PC-3 (cell line): ENCODE measurements around the gene HSF4. TPM values are rescaled to one million over a fixed set of nuclear protein-coding genes. Genes with fewer than 3 reads are reported as not detected.

Experiments used
- ATAC-seq: fragments of 200-7000 bp; cut with Tn5 transposase; 2 replicates; pipeline ENCODE4 v1.9.1; 2020; ENCODE audit warnings: mild to moderate bottlenecking, moderate library complexity
- BruUV-seq: library from RNA; stranded (reverse); fragments of 400-500 nt; replicated peaks from 2 replicates; lab custom pipeline; 2021; lab: Mats Ljungman, UMichigan
- CTCF ChIA-PET: fragments of 300-600 bp; sonication (Branson Sonifier 250); formaldehyde crosslinking; loops from one replicate; lab custom pipeline; 2022; ENCODE audit warnings: antibody characterized with exemption; lab: Charles Lee
- POLR2A ChIA-PET: fragments of 300-600 bp; sonication (Branson Sonifier 250); formaldehyde crosslinking; loops from one replicate; lab custom pipeline; 2022; ENCODE audit warnings: antibody characterized with exemption; ENCODE audit not compliant: unreplicated experiment; lab: Charles Lee
- DNase-seq: peaks from one replicate; pipeline ENCODE4 v3.0.0-alpha.2; 2015
- H2AFZ ChIP-seq: fragments of 300-600 bp; sonication (generic); 2 replicates; pipeline ENCODE4 v1.6.0; 2016; ENCODE audit warnings: antibody characterized with exemption, low read length
- H3F3A ChIP-seq: fragments of 300-600 bp; sonication (generic); one replicate; pipeline ENCODE4 v1.6.0; 2017; ENCODE audit warnings: antibody characterized with exemption, low read length, control low read depth, mild to moderate bottlenecking; ENCODE audit not compliant: unreplicated experiment
- H3K27ac ChIP-seq: fragments of 300-600 bp; sonication (generic); 2 replicates; pipeline ENCODE4 v1.5.1; 2016; ENCODE audit warnings: mild to moderate bottlenecking, low read length
- H3K27me3 ChIP-seq: fragments of 300-600 bp; sonication (generic); 2 replicates; pipeline ENCODE4 v1.6.1; 2016; ENCODE audit warnings: low read length, mixed read lengths
- H3K36me3 ChIP-seq: fragments of 300-600 bp; sonication (generic); 2 replicates; pipeline ENCODE4 v1.6.1; 2016; ENCODE audit warnings: low read depth, mixed run types, low read length, mixed read lengths
- H3K4me1 ChIP-seq: fragments of 300-600 bp; sonication (generic); 2 replicates; pipeline ENCODE4 v1.5.1; 2016; ENCODE audit warnings: low read length; ENCODE audit not compliant: insufficient read depth
- H3K4me2 ChIP-seq: fragments of 300-600 bp; sonication (generic); 2 replicates; pipeline ENCODE4 v1.6.0; 2016; ENCODE audit warnings: low read length
- H3K4me3 ChIP-seq: fragments of 300-600 bp; sonication (generic); 2 replicates; pipeline ENCODE4 v1.5.1; 2016; ENCODE audit warnings: mild to moderate bottlenecking, low read length, mixed read lengths
- H3K79me2 ChIP-seq: fragments of 300-600 bp; sonication (generic); 2 replicates; pipeline ENCODE4 v1.6.1; 2017; ENCODE audit warnings: low read length, mixed read lengths
- H3K9ac ChIP-seq: fragments of 300-600 bp; sonication (generic); 2 replicates; pipeline ENCODE4 v1.6.0; 2016; ENCODE audit warnings: mild to moderate bottlenecking, low read length
- H3K9me2 ChIP-seq: fragments of 300-600 bp; sonication (generic); replicated peaks from 2 replicates; pipeline ENCODE4 v1.6.1; 2016; ENCODE audit warnings: mixed run types, low read length, mixed read lengths
- H3K9me3 ChIP-seq: fragments of 300-600 bp; sonication (generic); 2 replicates; pipeline ENCODE4 v1.6.1; 2016; ENCODE audit warnings: low read length, mixed read lengths
- H4K20me1 ChIP-seq: fragments of 300-600 bp; sonication (generic); 2 replicates; pipeline ENCODE4 v1.6.1; 2016; ENCODE audit warnings: low read length, mixed read lengths
- EZH2 ChIP-seq: fragments of 300-600 bp; sonication (generic); IDR thresholded peaks from one replicate; pipeline ENCODE4 v1.6.1; 2017; ENCODE audit warnings: antibody characterized with exemption, mild to moderate bottlenecking, low read length; ENCODE audit not compliant: unreplicated experiment
- EZH2phosphoT487 ChIP-seq: fragments of 300-600 bp; sonication (generic); IDR thresholded peaks from 2 replicates; pipeline ENCODE4 v1.6.1; 2018; ENCODE audit warnings: mild to moderate bottlenecking, antibody characterized with exemption, low read length, borderline replicate concordance
- intact Hi-C: fragments of 100-400 bp; cut with micrococcal nuclease; formaldehyde crosslinking; loops from 2 replicates; pipeline ENCODE4 v1.9.0; 2023
- total RNA-seq: library from RNA; depleted of rRNA; stranded (reverse); fragments of >200 nt; gene quantifications from 2 replicates; pipeline ENCODE4 v1.2.3, GENCODE V29; 2014
- TF ChIP-seq, protein P1 (sequence below): fragments of 300-600 bp; sonication (generic); conservative IDR thresholded peaks from 2 replicates; pipeline ENCODE4 v1.5.1; 2017; ENCODE audit warnings: antibody characterized with exemption, low read depth, mild to moderate bottlenecking, low read length

Gene HSF4
- total RNA-seq, 1 experiment from 2014 or later: 20.6 TPM

DNA sequence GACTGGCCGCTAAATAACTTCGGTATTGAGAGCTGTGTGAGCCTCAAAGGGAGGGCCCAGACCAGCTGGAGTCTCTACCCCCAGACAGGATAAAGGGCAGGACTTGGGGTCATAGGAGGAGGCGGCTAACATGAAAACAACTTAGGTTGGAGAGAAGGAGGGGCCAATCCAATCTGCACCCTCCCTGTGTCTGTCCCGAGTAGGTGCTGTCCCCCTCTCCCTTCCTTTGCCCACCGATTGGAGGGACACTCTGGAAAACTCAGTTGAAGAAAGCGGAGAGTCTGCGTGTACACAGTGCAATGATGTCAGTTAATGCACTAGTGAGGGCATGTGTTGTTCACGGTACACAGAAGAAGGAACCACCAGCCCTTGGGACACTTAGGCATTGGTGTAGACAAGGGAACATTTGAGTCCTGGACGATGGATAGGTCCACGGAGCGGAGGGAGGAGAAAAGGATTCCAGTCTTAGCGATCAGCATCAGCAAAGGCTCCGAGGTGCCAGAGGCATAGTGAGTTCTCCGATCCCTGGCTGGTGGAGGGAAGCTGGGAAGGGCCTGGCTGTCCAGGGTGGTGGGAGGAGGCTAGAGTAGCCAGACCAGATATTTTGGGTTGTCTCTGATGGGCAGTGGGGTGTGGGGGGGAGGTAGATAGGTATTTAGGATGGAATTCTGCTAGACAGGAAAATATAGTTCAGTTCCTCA, 6.6 kb downstream of the HSF4 start:
- peak; percentile 2 for ATAC-seq
- intact Hi-C loops: no loop called here
- TSS peak; percentile 41 for BruUV-seq

DNA sequence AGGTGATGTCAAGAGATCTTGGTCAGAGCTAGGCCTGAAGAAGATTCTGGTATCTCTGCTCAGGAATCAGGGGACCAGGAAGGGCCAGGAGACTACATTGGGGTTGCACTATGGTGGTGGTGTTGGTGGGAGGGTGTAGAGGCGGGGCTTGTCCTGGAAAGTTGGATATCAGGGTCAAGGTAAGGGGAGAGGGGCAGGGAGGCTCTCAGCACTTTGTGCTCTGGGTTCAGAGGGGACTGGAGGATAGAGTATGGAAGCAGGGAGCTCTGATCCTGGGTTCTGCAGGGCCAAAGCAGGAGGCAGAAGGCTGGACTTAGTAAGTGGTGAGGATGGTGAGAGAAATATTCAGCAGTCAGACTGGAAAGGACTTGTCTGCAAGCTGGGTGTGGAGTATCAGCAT, 8.8 kb downstream of the HSF4 start:
- BruUV-seq: no TSS peak
- peaks cover 22% of the 10 kb centered on the region for H3K79me2 ChIP-seq
- H3K4me2 ChIP-seq: peak overlapping the region; percentile 97
- H2AFZ ChIP-seq: peak overlapping the region; percentile 54
- peak overlapping the region; percentile 71 for H3K4me3 ChIP-seq
- DNase-seq (no peak), ATAC-seq (no peak)
- no peaks in the 10 kb centered on the region for H3K9me2 ChIP-seq
- TF ChIP-seq EZH2: no peak
- TF ChIP-seq, protein P1, sequence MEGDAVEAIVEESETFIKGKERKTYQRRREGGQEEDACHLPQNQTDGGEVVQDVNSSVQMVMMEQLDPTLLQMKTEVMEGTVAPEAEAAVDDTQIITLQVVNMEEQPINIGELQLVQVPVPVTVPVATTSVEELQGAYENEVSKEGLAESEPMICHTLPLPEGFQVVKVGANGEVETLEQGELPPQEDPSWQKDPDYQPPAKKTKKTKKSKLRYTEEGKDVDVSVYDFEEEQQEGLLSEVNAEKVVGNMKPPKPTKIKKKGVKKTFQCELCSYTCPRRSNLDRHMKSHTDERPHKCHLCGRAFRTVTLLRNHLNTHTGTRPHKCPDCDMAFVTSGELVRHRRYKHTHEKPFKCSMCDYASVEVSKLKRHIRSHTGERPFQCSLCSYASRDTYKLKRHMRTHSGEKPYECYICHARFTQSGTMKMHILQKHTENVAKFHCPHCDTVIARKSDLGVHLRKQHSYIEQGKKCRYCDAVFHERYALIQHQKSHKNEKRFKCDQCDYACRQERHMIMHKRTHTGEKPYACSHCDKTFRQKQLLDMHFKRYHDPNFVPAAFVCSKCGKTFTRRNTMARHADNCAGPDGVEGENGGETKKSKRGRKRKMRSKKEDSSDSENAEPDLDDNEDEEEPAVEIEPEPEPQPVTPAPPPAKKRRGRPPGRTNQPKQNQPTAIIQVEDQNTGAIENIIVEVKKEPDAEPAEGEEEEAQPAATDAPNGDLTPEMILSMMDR: no peak
- TF ChIP-seq EZH2phosphoT487: no peak
- ChIA-PET CTCF (interaction anchor here (1.0 kb wide), 1 partner anchor 11 kb away, joined by 7 read pairs; no protein-coding TSS in a partner anchor), POLR2A (interaction anchor here (0.6 kb wide), 1 partner anchor 556 kb away, joined by 4 read pairs; no protein-coding TSS in a partner anchor)
- intact Hi-C loops: no loop called here
- H3F3A ChIP-seq: no peaks in the 10 kb centered on the region
- H4K20me1 ChIP-seq: no peaks in the 10 kb centered on the region
- H3K36me3 ChIP-seq: no peaks in the 10 kb centered on the region
- H3K9ac ChIP-seq: peak overlapping the region; percentile 65; the same call in 1 of the 2 replicates
- H3K9me3 ChIP-seq: no peaks in the 10 kb centered on the region
- H3K4me1 ChIP-seq: peaks cover 44% of the 10 kb centered on the region
- no peaks in the 10 kb centered on the region for H3K27me3 ChIP-seq
- peak overlapping the region; percentile 69 for H3K27ac ChIP-seq

More for the DNA sequence above, 6.6 kb downstream of the HSF4 start:
- no peaks in the 10 kb centered on the region for H3K9me2 ChIP-seq
- peaks cover 38% of the 10 kb centered on the region for H3K4me1 ChIP-seq
- peak overlapping the region; percentile 59 for H3K4me3 ChIP-seq
- H3K27ac ChIP-seq: peak overlapping the region; percentile 76
- 0 out of 2 replicates have a peak overlapping the region, but pooled peaks have one; percentile 45 for H2AFZ ChIP-seq
- H3K9ac ChIP-seq: peak overlapping the region; percentile 75
- TF ChIP-seq, protein P1: no peak
- TF ChIP-seq EZH2 (no peak), EZH2phosphoT487 (no peak)
- no peaks in the 10 kb centered on the region for H3F3A ChIP-seq
- H3K4me2 ChIP-seq: peak overlapping the region; percentile 69
- H3K9me3 ChIP-seq: no peaks in the 10 kb centered on the region
- CTCF ChIA-PET: interaction anchor here (1.0 kb wide), 1 partner anchor 16 kb away, joined by 10 read pairs; no protein-coding TSS in a partner anchor
- POLR2A ChIA-PET: interaction anchor here (0.5 kb wide), 1 partner anchor 76 kb away, joined by 3 read pairs; the partner anchor contains the start of gene FHOD1
- peaks cover 22% of the 10 kb centered on the region for H3K79me2 ChIP-seq
- H3K27me3 ChIP-seq: no peaks in the 10 kb centered on the region
- no peak for DNase-seq
- H4K20me1 ChIP-seq: no peaks in the 10 kb centered on the region
- H3K36me3 ChIP-seq: no peaks in the 10 kb centered on the region
